ENCODE data around the gene TMEM8B. TPM values are rescaled to one million over a fixed set of nuclear protein-coding genes. Genes with fewer than 3 reads are reported as not detected.

Gene TMEM8B
- total RNA-seq, 4 donors from 2014 or later: 2.2 to 8.4 (median 5.4) TPM

- intact Hi-C loops (cut with DNase I; ENCODE audit: low total_unique reads): no loop called here
- TF ChIP-seq, protein P1, sequence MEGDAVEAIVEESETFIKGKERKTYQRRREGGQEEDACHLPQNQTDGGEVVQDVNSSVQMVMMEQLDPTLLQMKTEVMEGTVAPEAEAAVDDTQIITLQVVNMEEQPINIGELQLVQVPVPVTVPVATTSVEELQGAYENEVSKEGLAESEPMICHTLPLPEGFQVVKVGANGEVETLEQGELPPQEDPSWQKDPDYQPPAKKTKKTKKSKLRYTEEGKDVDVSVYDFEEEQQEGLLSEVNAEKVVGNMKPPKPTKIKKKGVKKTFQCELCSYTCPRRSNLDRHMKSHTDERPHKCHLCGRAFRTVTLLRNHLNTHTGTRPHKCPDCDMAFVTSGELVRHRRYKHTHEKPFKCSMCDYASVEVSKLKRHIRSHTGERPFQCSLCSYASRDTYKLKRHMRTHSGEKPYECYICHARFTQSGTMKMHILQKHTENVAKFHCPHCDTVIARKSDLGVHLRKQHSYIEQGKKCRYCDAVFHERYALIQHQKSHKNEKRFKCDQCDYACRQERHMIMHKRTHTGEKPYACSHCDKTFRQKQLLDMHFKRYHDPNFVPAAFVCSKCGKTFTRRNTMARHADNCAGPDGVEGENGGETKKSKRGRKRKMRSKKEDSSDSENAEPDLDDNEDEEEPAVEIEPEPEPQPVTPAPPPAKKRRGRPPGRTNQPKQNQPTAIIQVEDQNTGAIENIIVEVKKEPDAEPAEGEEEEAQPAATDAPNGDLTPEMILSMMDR (IDR thresholded peaks at IDR 0.05): no peak
- no peak for TF ChIP-seq POLR2A (IDR thresholded peaks at IDR 0.05)
- no peak for DNase-seq (ENCODE audit: low spot score in 2 of 2)
- no peak overlapping the region for H3K4me3 ChIP-seq (ENCODE audit: low read depth, poor library complexity, severe bottlenecking)
Measured at GRCh38 chr9:35795695-35796094, 33.3 kb upstream of the TMEM8B start.

- intact Hi-C loops (cut with DNase I; ENCODE audit: low total_unique reads): no loop called here
- TF ChIP-seq, protein P1 (IDR thresholded peaks at IDR 0.05): no peak
- no peak for TF ChIP-seq POLR2A (IDR thresholded peaks at IDR 0.05)
- no peak for DNase-seq (ENCODE audit: low spot score in 2 of 2)
- WGBS, 2 donors: 84 to 86% methylated on average over 6 of the region's 6 CpGs
- H3K4me3 ChIP-seq (ENCODE audit: low read depth, poor library complexity, severe bottlenecking): no peak overlapping the region
Measured at GRCh38 chr9:35797311-35798109, 31.5 kb upstream of the TMEM8B start.

- peak in 1 of 2 donors; percentile 57 for DNase-seq (ENCODE audit: low spot score in 2 of 2)
Measured at GRCh38 chr9:35798658-35799374, 30.2 kb upstream of the TMEM8B start.

GRCh38 chr9:35800530-35800929 is 28.5 kb upstream of the TMEM8B start:
- DNase-seq (ENCODE audit: low spot score in 2 of 2): peak in 1 of 2 donors; percentile 61
- no peak overlapping the region for H3K4me3 ChIP-seq (ENCODE audit: low read depth, poor library complexity, severe bottlenecking)
- TF ChIP-seq, protein P1 (IDR thresholded peaks at IDR 0.05): no peak
- no peak for TF ChIP-seq POLR2A (IDR thresholded peaks at IDR 0.05)
- intact Hi-C loops (cut with DNase I; ENCODE audit: low total_unique reads): no loop called here
- 85 to 88% methylated on average over 7 of the region's 7 CpGs for WGBS, 2 donors

More at GRCh38 chr9:35798658-35799374, 30.2 kb upstream of the TMEM8B start:
- H3K4me3 ChIP-seq (ENCODE audit: low read depth, poor library complexity, severe bottlenecking): no peak overlapping the region
- intact Hi-C loops (cut with DNase I; ENCODE audit: low total_unique reads): no loop called here
- TF ChIP-seq POLR2A (IDR thresholded peaks at IDR 0.05): no peak
- TF ChIP-seq, protein P1 (IDR thresholded peaks at IDR 0.05): no peak
- 74 to 78% methylated on average over 4 of the region's 4 CpGs for WGBS, 2 donors

DNA sequence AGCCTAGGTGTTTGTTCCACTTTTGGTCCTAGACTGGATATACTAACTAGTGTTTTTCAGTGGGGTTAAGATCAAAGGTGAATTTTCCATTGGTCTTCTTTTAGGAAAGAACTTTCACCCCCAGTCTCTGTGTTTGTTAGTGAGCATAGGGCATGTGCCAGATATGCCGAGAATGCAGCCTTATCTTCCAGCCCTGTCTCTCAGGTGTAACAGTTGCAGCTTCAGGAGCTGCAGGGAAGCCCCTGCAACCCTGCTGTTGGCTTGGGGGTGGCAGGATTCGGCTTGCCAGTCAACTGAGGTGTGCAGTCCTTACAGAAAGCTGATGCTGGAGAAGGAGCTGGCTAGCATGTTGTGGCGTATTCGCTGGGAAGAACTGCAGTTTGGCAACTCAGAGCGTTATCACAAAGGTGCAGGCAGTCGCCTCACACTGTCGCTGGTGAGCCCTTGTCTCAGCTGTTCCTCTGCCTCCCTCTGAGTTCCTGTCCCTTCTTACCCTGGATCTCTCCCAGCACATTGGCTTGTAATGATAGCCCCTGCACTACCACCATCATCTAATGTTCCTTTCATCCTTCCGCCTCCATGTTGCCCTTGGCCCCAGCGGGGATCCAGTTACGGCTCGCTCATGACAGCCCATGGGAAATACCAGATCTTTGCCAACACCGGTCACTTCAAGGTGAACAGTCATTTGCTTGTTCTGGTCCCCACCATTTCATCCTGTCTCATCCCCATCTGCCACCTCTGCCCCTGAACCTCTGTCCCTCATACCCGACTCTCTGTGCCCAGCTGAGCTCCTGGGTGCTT is 27.5 kb upstream of the TMEM8B start:
- DNase-seq (ENCODE audit: low spot score in 2 of 2): peak in 1 of 2 donors; percentile 48
- intact Hi-C loops (cut with DNase I; ENCODE audit: low total_unique reads): no loop called here
- H3K4me3 ChIP-seq (ENCODE audit: low read depth, poor library complexity, severe bottlenecking): no peak overlapping the region
- 90 to 92% methylated on average over 13 of the region's 13 CpGs for WGBS, 2 donors
- TF ChIP-seq, protein P1 (IDR thresholded peaks at IDR 0.05): no peak

All from lower leg skin (tissue), 4 donors.